Astrocyte of the spinal cord (primary cell): ENCODE measurements around the gene HSPA14.

ENCODE experiments used
- DNase-seq: peaks from one replicate; pipeline ENCODE4 v3.0.0; 2011; ENCODE audit warnings: low read depth, low spot score
- H3K4me3 ChIP-seq: 2 replicates; pipeline ENCODE4 v1.5.1; 2011; ENCODE audit warnings: low read depth, mild to moderate bottlenecking, low read length, moderate library complexity
- CTCF ChIP-seq: IDR thresholded peaks from 2 replicates; pipeline ENCODE4 v1.5.1; 2012; ENCODE audit warnings: low read depth, mild to moderate bottlenecking, low read length, inconsistent platforms
- in situ Hi-C: cut with HindIII; loops from 2 replicates; pipeline ENCODE4 v1.10.0; 2017; ENCODE audit warnings: low sequenced_read_pairs

The HSPA14 gene

GRCh38 chr10:14918964-14919363 is 80.9 kb downstream of the HSPA14 start:
- DNase-seq: no peak
- in situ Hi-C loops: no loop called here
- H3K4me3 ChIP-seq: no peak overlapping the region
- TF ChIP-seq CTCF: no peak
